H9 (cell line): ENCODE results near the gene CEMIP. TPM values are rescaled to one million over a fixed set of nuclear protein-coding genes. Genes with fewer than 3 reads are reported as not detected.

ENCODE experiments used
- DNase-seq: peaks from one replicate; pipeline ENCODE4 v3.0.0-alpha.2; 2017
- H2AFZ ChIP-seq: one replicate; pipeline ENCODE4 v1.6.1; 2013; ENCODE audit warnings: mild to moderate bottlenecking, low read length, control low read depth, moderate library complexity
- H2AK5ac ChIP-seq: 2 replicates; pipeline ENCODE4 v1.6.1; 2013; ENCODE audit warnings: low read length, control low read depth, mixed read lengths; ENCODE audit not compliant: insufficient read length
- H2BK120ac ChIP-seq: one replicate; pipeline ENCODE4 v1.6.1; 2013; ENCODE audit warnings: low read depth, mild to moderate bottlenecking, low read length, control low read depth, inconsistent platforms; ENCODE audit not compliant: poor library complexity, severe bottlenecking
- H2BK12ac ChIP-seq: 2 replicates; pipeline ENCODE4 v1.6.1; 2013; ENCODE audit warnings: low read length, control low read depth, mixed read lengths, low read depth; ENCODE audit not compliant: insufficient read length
- H2BK15ac ChIP-seq: 2 replicates; pipeline ENCODE4 v1.6.1; 2013; ENCODE audit warnings: low read depth, low read length, control low read depth
- H2BK20ac ChIP-seq: one replicate; pipeline ENCODE4 v1.6.1; 2013; ENCODE audit warnings: low read depth, mild to moderate bottlenecking, low read length, control low read depth, inconsistent platforms; ENCODE audit not compliant: poor library complexity, severe bottlenecking
- H2BK5ac ChIP-seq: 2 replicates; pipeline ENCODE4 v1.6.1; 2013; ENCODE audit warnings: low read length, control low read depth, mixed read lengths; ENCODE audit not compliant: insufficient read length
- H3K14ac ChIP-seq: 2 replicates; pipeline ENCODE4 v1.6.1; 2013; ENCODE audit warnings: low read length, control low read depth; ENCODE audit not compliant: insufficient read depth
- H3K18ac ChIP-seq: 2 replicates; pipeline ENCODE4 v1.6.1; 2013; ENCODE audit warnings: low read depth, mild to moderate bottlenecking, mixed read lengths, low read length, control low read depth; ENCODE audit not compliant: insufficient read length
- H3K23ac ChIP-seq: 2 replicates; pipeline ENCODE4 v1.6.1; 2013; ENCODE audit warnings: low read length, control low read depth, mixed read lengths, low read depth; ENCODE audit not compliant: insufficient read length
- H3K23me2 ChIP-seq: 2 replicates; pipeline ENCODE4 v1.6.1; 2013; ENCODE audit warnings: low read depth, mild to moderate bottlenecking, mixed read lengths, low read length, control low read depth; ENCODE audit not compliant: insufficient read length, poor library complexity, severe bottlenecking
- H3K27ac ChIP-seq: 2 replicates; pipeline ENCODE4 v1.5.1; 2013; ENCODE audit warnings: low read length, control low read depth, mixed read lengths, low read depth; ENCODE audit not compliant: insufficient read length
- H3K27me3 ChIP-seq: 2 replicates; pipeline ENCODE4 v1.6.1; 2013; ENCODE audit warnings: low read length, control low read depth, inconsistent platforms; ENCODE audit not compliant: insufficient read depth
- H3K4ac ChIP-seq: 2 replicates; pipeline ENCODE4 v1.6.1; 2013; ENCODE audit warnings: low read depth, mild to moderate bottlenecking, control low read depth, inconsistent platforms, low read length, moderate library complexity
- H3K4me1 ChIP-seq: 2 replicates; pipeline ENCODE4 v1.6.1; 2013; ENCODE audit warnings: low read length, control low read depth, inconsistent platforms; ENCODE audit not compliant: insufficient read depth
- H3K4me2 ChIP-seq: 2 replicates; pipeline ENCODE4 v1.6.1; 2013; ENCODE audit warnings: low read length, control low read depth, mixed read lengths; ENCODE audit not compliant: insufficient read length, insufficient read depth
- H3K56ac ChIP-seq: 2 replicates; pipeline ENCODE4 v1.6.1; 2013; ENCODE audit warnings: low read depth, mild to moderate bottlenecking, mixed read lengths, low read length, control low read depth; ENCODE audit not compliant: insufficient read length
- H3K79me1 ChIP-seq: 2 replicates; pipeline ENCODE4 v1.6.1; 2013; ENCODE audit warnings: low read depth, mild to moderate bottlenecking, moderate library complexity, low read length, control low read depth, inconsistent platforms; ENCODE audit not compliant: insufficient read depth, poor library complexity, severe bottlenecking
- H3K79me2 ChIP-seq: 2 replicates; pipeline ENCODE4 v1.6.1; 2013; ENCODE audit warnings: low read length, control low read depth, inconsistent platforms; ENCODE audit not compliant: insufficient read depth
- H3K9ac ChIP-seq: 2 replicates; pipeline ENCODE4 v1.6.1; 2013; ENCODE audit warnings: low read length, control low read depth, mixed read lengths; ENCODE audit not compliant: insufficient read length; ENCODE audit errors: extremely low read depth
- H3K9me3 ChIP-seq: one replicate; pipeline ENCODE4 v1.6.1; 2013; ENCODE audit warnings: low read depth, low read length, inconsistent platforms; ENCODE audit not compliant: control insufficient read depth
- H3T11ph ChIP-seq: one replicate; pipeline ENCODE4 v1.6.1; 2013; ENCODE audit warnings: mild to moderate bottlenecking, low read length, control low read depth, inconsistent platforms
- H4K20me1 ChIP-seq: one replicate; pipeline ENCODE4 v1.6.1; 2013; ENCODE audit not compliant: control insufficient read depth, insufficient read length, insufficient read depth
- H4K5ac ChIP-seq: 2 replicates; pipeline ENCODE4 v1.6.1; 2013; ENCODE audit warnings: low read depth, mild to moderate bottlenecking, mixed read lengths, low read length, control low read depth; ENCODE audit not compliant: insufficient read length
- H4K8ac ChIP-seq: replicated peaks from 2 replicates; pipeline ENCODE4 v1.6.1; 2013; ENCODE audit warnings: low read length, control low read depth, mixed read lengths, low read depth; ENCODE audit not compliant: insufficient read length
- H4K91ac ChIP-seq: 2 replicates; pipeline ENCODE4 v1.6.1; 2013; ENCODE audit warnings: low read depth, mild to moderate bottlenecking, moderate library complexity, mixed read lengths, low read length, control low read depth; ENCODE audit not compliant: insufficient read length
- H3K27ac Mint-ChIP-seq, 3 experiments: 2 replicates in 2 of 3; 3 replicates in 1 of 3; pipeline ENCODE4 v1.8.0; 2020 to 2021; ENCODE audit warnings: mixed read lengths in 3 of 3, mild to moderate bottlenecking in 1 of 3, moderate library complexity in 1 of 3
- H3K27me3 Mint-ChIP-seq: 2 replicates; pipeline ENCODE4 v1.8.0; 2021; ENCODE audit warnings: low read depth, mild to moderate bottlenecking, moderate library complexity, mixed read lengths
- H3K36me3 Mint-ChIP-seq, 3 experiments: 2 replicates in 2 of 3; 3 replicates in 1 of 3; pipeline ENCODE4 v1.8.0; 2020 to 2021; ENCODE audit warnings: low read depth in 3 of 3, mixed read lengths in 3 of 3; ENCODE audit not compliant: insufficient read depth in 1 of 3
- H3K4me1 Mint-ChIP-seq, 2 experiments: 2 replicates each; pipeline ENCODE4 v1.8.0; 2020; ENCODE audit warnings: mixed read lengths in 2 of 2
- H3K4me3 Mint-ChIP-seq, 2 experiments: 2 replicates in 1 of 2; 3 replicates in 1 of 2; pipeline ENCODE4 v1.8.0; 2020 to 2021; ENCODE audit warnings: mild to moderate bottlenecking in 2 of 2, mixed read lengths in 2 of 2, moderate library complexity in 1 of 2
- H3K9me3 Mint-ChIP-seq, 2 experiments: 2 replicates in 1 of 2; 3 replicates in 1 of 2; pipeline ENCODE4 v1.8.0; 2020; ENCODE audit warnings: mild to moderate bottlenecking in 2 of 2, mixed read lengths in 2 of 2, moderate library complexity in 1 of 2
- WGBS: extraction: QIAGEN DNeasy Blood & Tissue Kit; methylation state at CpG from one replicate; pipeline ENCODE4 v1.1.7; 2013; ENCODE audit warnings: missing lambda C conversion rate, low lambda C conversion rate, mixed read lengths; ENCODE audit not compliant: insufficient read length; ENCODE audit errors: extremely low coverage; 5-methylcytosine and 5-hydroxymethylcytosine counted together
- total RNA-seq: library from RNA; stranded (reverse); gene quantifications from 2 replicates; pipeline ENCODE4 v1.2.1, GENCODE V29; 2021
- TF ChIP-seq, protein P1 (sequence below): fragments of 200-600 bp; sonication (generic); conservative IDR thresholded peaks from 3 replicates; pipeline ENCODE4 v1.8.0; 2021; ENCODE audit warnings: antibody characterized with exemption, mild to moderate bottlenecking

Gene CEMIP
- total RNA-seq, 1 experiment from 2014 or later, result 0.09 TPM

DNA sequence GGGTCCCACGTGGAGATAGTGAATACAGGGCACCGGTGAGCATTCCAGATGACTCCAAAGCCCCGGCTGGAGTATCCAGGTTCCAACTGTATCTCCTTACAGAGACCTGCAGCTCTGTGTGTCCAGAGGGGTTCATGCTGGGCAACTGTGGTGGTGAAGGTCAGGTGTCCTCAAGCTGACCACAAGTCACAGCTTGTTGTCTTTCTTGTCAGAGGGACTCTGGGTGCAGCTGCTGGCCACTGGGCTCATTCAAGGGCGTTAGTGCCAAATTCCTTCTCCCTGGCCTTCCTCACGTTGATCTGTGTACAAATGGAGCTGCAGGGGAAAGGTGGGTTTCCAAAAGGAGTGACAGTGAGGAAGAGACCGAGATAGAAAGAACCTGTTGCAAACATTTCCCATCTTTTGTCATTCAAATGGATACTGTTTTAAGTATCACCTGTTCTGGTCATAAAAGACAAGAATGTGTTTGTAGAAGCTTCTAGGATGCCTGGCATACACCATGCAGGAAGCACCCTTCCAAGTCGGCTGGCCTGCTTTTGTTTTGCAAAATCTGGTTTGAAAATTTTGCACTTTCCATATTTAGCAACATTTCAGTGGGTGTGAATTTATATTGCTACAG, 52.5 kb downstream of the CEMIP start:
- H3K9me3 Mint-ChIP-seq, result no peaks in the 10 kb centered on the region
- H2AK5ac ChIP-seq, result no peak overlapping the region
- peaks cover 2% of the 10 kb centered on the region; the same call in 1 of the 2 replicates for H3K27me3 Mint-ChIP-seq
- no peak for DNase-seq
- H3K4me1 ChIP-seq, result peaks cover 13% of the 10 kb centered on the region
- no peaks in the 10 kb centered on the region for H3K79me2 ChIP-seq
- H3K36me3 Mint-ChIP-seq, result no peaks in the 10 kb centered on the region; a peak in 2 of 7 replicates
- H3K79me1 ChIP-seq, result no peaks in the 10 kb centered on the region
- H4K91ac ChIP-seq, result peak overlapping the region; percentile 96
- peak overlapping the region; percentile 75 for H3K27ac ChIP-seq
- H2BK120ac ChIP-seq, result no peak overlapping the region
- peak overlapping the region; percentile 25 for H4K8ac ChIP-seq
- peak overlapping the region; percentile 27 for H3K4me2 ChIP-seq
- no peak overlapping the region for H3K23ac ChIP-seq
- H3K9ac ChIP-seq, result no peak overlapping the region
- no peak overlapping the region for H2BK12ac ChIP-seq
- peaks cover 32 to 37% of the 10 kb centered on the region in 2 experiments for H3K4me1 Mint-ChIP-seq
- H2BK5ac ChIP-seq, result peak overlapping the region; percentile 5
- no CpG with 5 or more reads among the region's 7 CpGs for WGBS
- H2BK15ac ChIP-seq, result no peak overlapping the region
- H3K9me3 ChIP-seq, result no peaks in the 10 kb centered on the region
- no peak overlapping the region for H4K5ac ChIP-seq
- no peaks in the 10 kb centered on the region for H3K27me3 ChIP-seq
- H2AFZ ChIP-seq, result no peak overlapping the region
- H3K4ac ChIP-seq, result peak overlapping the region; percentile 12; the same call in 1 of the 2 replicates
- TF ChIP-seq, protein P1, sequence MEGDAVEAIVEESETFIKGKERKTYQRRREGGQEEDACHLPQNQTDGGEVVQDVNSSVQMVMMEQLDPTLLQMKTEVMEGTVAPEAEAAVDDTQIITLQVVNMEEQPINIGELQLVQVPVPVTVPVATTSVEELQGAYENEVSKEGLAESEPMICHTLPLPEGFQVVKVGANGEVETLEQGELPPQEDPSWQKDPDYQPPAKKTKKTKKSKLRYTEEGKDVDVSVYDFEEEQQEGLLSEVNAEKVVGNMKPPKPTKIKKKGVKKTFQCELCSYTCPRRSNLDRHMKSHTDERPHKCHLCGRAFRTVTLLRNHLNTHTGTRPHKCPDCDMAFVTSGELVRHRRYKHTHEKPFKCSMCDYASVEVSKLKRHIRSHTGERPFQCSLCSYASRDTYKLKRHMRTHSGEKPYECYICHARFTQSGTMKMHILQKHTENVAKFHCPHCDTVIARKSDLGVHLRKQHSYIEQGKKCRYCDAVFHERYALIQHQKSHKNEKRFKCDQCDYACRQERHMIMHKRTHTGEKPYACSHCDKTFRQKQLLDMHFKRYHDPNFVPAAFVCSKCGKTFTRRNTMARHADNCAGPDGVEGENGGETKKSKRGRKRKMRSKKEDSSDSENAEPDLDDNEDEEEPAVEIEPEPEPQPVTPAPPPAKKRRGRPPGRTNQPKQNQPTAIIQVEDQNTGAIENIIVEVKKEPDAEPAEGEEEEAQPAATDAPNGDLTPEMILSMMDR, result no peak
- no peak overlapping the region for H3K56ac ChIP-seq
- no peaks in the 10 kb centered on the region for H4K20me1 ChIP-seq
- H3K18ac ChIP-seq, result no peak overlapping the region
- no peak overlapping the region for H3T11ph ChIP-seq
- H3K4me3 Mint-ChIP-seq, result 0 out of 5 replicates have a peak overlapping the region, but pooled peaks of 1 of the 2 experiments have one; percentile 0
- H3K27ac Mint-ChIP-seq, result peak overlapping the region in 2 of 3 experiments; percentile 56 to 88; a peak in 3 of 7 replicates
- no peaks in the 10 kb centered on the region for H3K23me2 ChIP-seq
- H3K14ac ChIP-seq, result peak overlapping the region; percentile 69; the same call in 1 of the 2 replicates
- no peak overlapping the region for H2BK20ac ChIP-seq
